Right cardiac atrium (tissue), 5 donors: ENCODE data around the gene TANGO2. TPM values are rescaled to one million over a fixed set of nuclear protein-coding genes. Genes with fewer than 3 reads are reported as not detected.
A peak's percentile ranks its signal among the peaks of the same experiment; 100 is the strongest.

ENCODE experiments used
- ATAC-seq, 2 donors: fragments of 200-7000 bp; cut with Tn5 transposase; one replicate each; pipeline versions ENCODE4 v1.8.0 to v1.9.1; 2020; ENCODE audit warnings: moderate library complexity in 2 of 2, mild to moderate bottlenecking in 1 of 2
- DNase-seq, 3 donors: peaks; one replicate each; pipeline ENCODE4 v3.0.0-alpha.2; 2020
- H3K27ac ChIP-seq: one replicate; pipeline ENCODE4 v1.5.1; 2013; ENCODE audit warnings: mild to moderate bottlenecking, low read length, control low read depth, moderate library complexity
- H3K27me3 ChIP-seq: one replicate; pipeline ENCODE4 v1.6.1; 2013; ENCODE audit not compliant: control insufficient read depth, insufficient read depth
- H3K4me1 ChIP-seq: one replicate; pipeline ENCODE4 v1.6.1; 2013; ENCODE audit warnings: low read length; ENCODE audit not compliant: control insufficient read depth, insufficient read depth
- H3K4me3 ChIP-seq: one replicate; pipeline ENCODE4 v1.5.1; 2013; ENCODE audit warnings: low read length, control low read depth
- H3K9me3 ChIP-seq: one replicate; pipeline ENCODE4 v1.6.1; 2013; ENCODE audit warnings: low read length; ENCODE audit not compliant: control insufficient read depth
- WGBS: extraction: QIAGEN DNeasy Blood & Tissue Kit; methylation state at CpG from one replicate; pipeline ENCODE4 v1.1.7; 2013; 5-methylcytosine and 5-hydroxymethylcytosine counted together
- intact Hi-C, 4 donors: fragments of 100-400 bp; cut with DNase I; formaldehyde crosslinking; loops; one replicate each; pipeline versions ENCODE4 v1.11.0 to v1.14.0; 2022 to 2023
- polyA plus RNA-seq: library from polyadenylated mRNA; stranded (reverse); fragments of 200-250 nt; gene quantifications from one replicate; pipeline ENCODE4 v1.2.3, GENCODE V29; 2013
- total RNA-seq, 4 donors: library from RNA; stranded (reverse); fragmentation: NEBNext Ultra II Directional; extraction: Animal tissue kit (Norgen Biotek cat#: 25700); gene quantifications; one replicate each; pipeline ENCODE4 v1.2.1, GENCODE V29; 2021
- donor health status: healthy with polysubstance abuse.
- donor health status: DM: no; HTN: yes; CAD: no.
- donor health status: DM: no; HTN: no; CAD: no.
- donor health status: DM: no; HTN: yes; CAD: no; lungs with severe emphysema.
- donor health status: DM: yes; HTN: yes; CAD: no.

The TANGO2 gene
- total and polyA plus RNA-seq, 5 donors, result 61.1 to 70.4 (median 64.9) TPM

GRCh38 chr22:20009582-20010306, 11.2 kb upstream of the TANGO2 start:
- DNase-seq, result peak in 2 of 3 donors; percentile 8 to 16

GRCh38 chr22:20010307-20011122, 10.4 kb upstream of the TANGO2 start:
- Histone ChIP-seq H3K27ac (no peak overlapping the region), H3K4me3 (no peak overlapping the region), H3K27me3 (no peaks in the 10 kb centered on the region), H3K4me1 (no peaks in the 10 kb centered on the region), H3K9me3 (no peaks in the 10 kb centered on the region)
- DNase-seq (peak; percentile 9 to 43 (median 32)), ATAC-seq (no peak)
- intact Hi-C loops, result loop anchor here in 1 of 4 donors (10.0 kb wide), 1 partner anchor 56 kb away; no protein-coding TSS in a partner anchor
- WGBS, result 82% methylated on average over 14 of the region's 14 CpGs

More at GRCh38 chr22:20009582-20010306, 11.2 kb upstream of the TANGO2 start:
- H3K4me3 ChIP-seq, result no peak overlapping the region
- H3K4me1 ChIP-seq, result no peaks in the 10 kb centered on the region
- no peak overlapping the region for H3K27ac ChIP-seq
- no peak for ATAC-seq
- 90% methylated on average over 8 of the region's 8 CpGs for WGBS
- no peaks in the 10 kb centered on the region for H3K9me3 ChIP-seq
- H3K27me3 ChIP-seq, result no peaks in the 10 kb centered on the region
- intact Hi-C loops, result loop anchor here in 1 of 4 donors (10.0 kb wide), 1 partner anchor 55 kb away; no protein-coding TSS in a partner anchor

GRCh38 chr22:20011123-20011992, 9.6 kb upstream of the TANGO2 start:
- no peaks in the 10 kb centered on the region for H3K27me3 ChIP-seq
- no peak overlapping the region for H3K4me3 ChIP-seq
- DNase-seq (peak; percentile 3 to 50 (median 20)), ATAC-seq (no peak)
- WGBS, result 70% methylated on average over 20 of the region's 20 CpGs
- intact Hi-C loops, result loop anchor here in 1 of 4 donors (10.0 kb wide), 1 partner anchor 57 kb away; no protein-coding TSS in a partner anchor
- no peak overlapping the region for H3K27ac ChIP-seq
- H3K9me3 ChIP-seq, result no peaks in the 10 kb centered on the region
- no peaks in the 10 kb centered on the region for H3K4me1 ChIP-seq

- no peak overlapping the region for H3K27ac ChIP-seq
- intact Hi-C loops, result loop anchor here (2.0 to 10.0 kb wide), 3 partner anchors 41 to 57 kb away; no protein-coding TSS in a partner anchor
- no peaks in the 10 kb centered on the region for H3K9me3 ChIP-seq
- no peak overlapping the region for H3K4me3 ChIP-seq
- H3K27me3 ChIP-seq, result no peaks in the 10 kb centered on the region
- WGBS, result 95% methylated on average over 7 of the region's 7 CpGs
- ATAC-seq (no peak), DNase-seq (peak; percentile 5 to 46 (median 41))
- no peaks in the 10 kb centered on the region for H3K4me1 ChIP-seq
Measured at GRCh38 chr22:20011993-20012740, 8.7 kb upstream of the TANGO2 start.

- Histone ChIP-seq H3K9me3 (no peaks in the 10 kb centered on the region), H3K4me3 (no peak overlapping the region), H3K4me1 (no peaks in the 10 kb centered on the region), H3K27ac (no peak overlapping the region), H3K27me3 (no peaks in the 10 kb centered on the region)
- DNase-seq, result peak in 2 of 3 donors; percentile 36 to 46
- ATAC-seq, result no peak
- 92% methylated on average over 10 of the region's 10 CpGs for WGBS
- intact Hi-C loops, result loop anchor here (2.0 to 10.0 kb wide), 3 partner anchors 42 to 58 kb away; no protein-coding TSS in a partner anchor
Measured at GRCh38 chr22:20012741-20013331, 8.1 kb upstream of the TANGO2 start.

GRCh38 chr22:20013382-20013871, 7.5 kb upstream of the TANGO2 start:
- no peaks in the 10 kb centered on the region for H3K4me1 ChIP-seq
- no peak overlapping the region for H3K4me3 ChIP-seq
- intact Hi-C loops, result loop anchor here (2.0 to 10.0 kb wide), 3 partner anchors 43 to 59 kb away; no protein-coding TSS in a partner anchor
- no peaks in the 10 kb centered on the region for H3K27me3 ChIP-seq
- no peaks in the 10 kb centered on the region for H3K9me3 ChIP-seq
- ATAC-seq, result peak; percentile 51 to 52
- 4% methylated on average over 11 of the region's 11 CpGs for WGBS
- H3K27ac ChIP-seq, result no peak overlapping the region
- peak; percentile 79 to 92 (median 89) for DNase-seq

- ATAC-seq, result no peak
- H3K9me3 ChIP-seq, result no peaks in the 10 kb centered on the region
- no peaks in the 10 kb centered on the region for H3K27me3 ChIP-seq
- H3K27ac ChIP-seq, result no peak overlapping the region
- no peaks in the 10 kb centered on the region for H3K4me1 ChIP-seq
- DNase-seq, result peak; percentile 11 to 60 (median 43)
- intact Hi-C loops, result loop anchor here in 1 of 4 donors (10.0 kb wide), 1 partner anchor 60 kb away; no protein-coding TSS in a partner anchor
- no peak overlapping the region for H3K4me3 ChIP-seq
- whole genome bisulfite sequencing, result 72% methylated on average over 5 of the region's 5 CpGs
Measured at GRCh38 chr22:20014526-20015186, 6.3 kb upstream of the TANGO2 start.

- no peaks in the 10 kb centered on the region for H3K9me3 ChIP-seq
- no peak overlapping the region for H3K27ac ChIP-seq
- 89% methylated on average over 10 of the region's 10 CpGs for WGBS
- H3K27me3 ChIP-seq, result no peaks in the 10 kb centered on the region
- no peak overlapping the region for H3K4me3 ChIP-seq
- intact Hi-C loops, result loop anchor here in 1 of 4 donors (10.0 kb wide), 1 partner anchor 60 kb away; no protein-coding TSS in a partner anchor
- no peaks in the 10 kb centered on the region for H3K4me1 ChIP-seq
- ATAC-seq (no peak), DNase-seq (peak in 2 of 3 donors; percentile 50 to 51)
Measured at GRCh38 chr22:20015187-20015625, 5.7 kb upstream of the TANGO2 start.
